Spleen (tissue), 7 donors: ENCODE results near the gene WDR77.

Experiments
- CTCF ChIP-seq, 11 experiments: fragments of 200-600 bp in 7 of 11; fragments of 450-650 bp in 4 of 11; sonication (generic) in 4 of 11; IDR thresholded peaks in 8 of 11; conservative IDR thresholded peaks in 3 of 11; 1 replicate in 7 of 11; 2 replicates in 4 of 11; pipeline versions ENCODE4 v1.4.0 to v1.8.0; 2016 to 2021; ENCODE audit warnings: antibody characterized with exemption in 11 of 11, inconsistent platforms in 4 of 11, mild to moderate bottlenecking in 1 of 11
- POLR2A ChIP-seq, 3 donors: fragments of 450-650 bp; IDR thresholded peaks; one replicate each; pipeline ENCODE4 v1.5.1; 2017; ENCODE audit warnings: antibody characterized with exemption in 3 of 3, mild to moderate bottlenecking in 1 of 3
- POLR2AphosphoS5 ChIP-seq, 3 donors: sonication (generic); formaldehyde crosslinking; IDR thresholded peaks; one replicate each; pipeline ENCODE4 v1.5.1; 2017; ENCODE audit warnings: antibody characterized with exemption in 3 of 3
- donor health status: DM: no; HTN: no; CAD: no; lungs with moderate emphysema.
- donor health status: DM: no; HTN: no; CAD: no.
- donor health status: DM: no; HTN: no; CAD: no.

GRCh38 chr1:111471538-111471937, 22.5 kb upstream of the WDR77 start:
- TF ChIP-seq CTCF (IDR thresholded peaks at IDR 0.05 in 8 of 11, conservative IDR thresholded peaks at IDR 0.05 in 3 of 11) = no peak
- TF ChIP-seq POLR2AphosphoS5 (IDR thresholded peaks at IDR 0.05) = no peak
- no peak for TF ChIP-seq POLR2A (IDR thresholded peaks at IDR 0.05)
